Measurements from ENCODE around the gene WARS2. TPM values are rescaled to one million over a fixed set of nuclear protein-coding genes. Genes with fewer than 3 reads are reported as not detected.

The WARS2 gene
- total RNA-seq, 1 experiment from 2014 or later = 18.1 TPM

DNA sequence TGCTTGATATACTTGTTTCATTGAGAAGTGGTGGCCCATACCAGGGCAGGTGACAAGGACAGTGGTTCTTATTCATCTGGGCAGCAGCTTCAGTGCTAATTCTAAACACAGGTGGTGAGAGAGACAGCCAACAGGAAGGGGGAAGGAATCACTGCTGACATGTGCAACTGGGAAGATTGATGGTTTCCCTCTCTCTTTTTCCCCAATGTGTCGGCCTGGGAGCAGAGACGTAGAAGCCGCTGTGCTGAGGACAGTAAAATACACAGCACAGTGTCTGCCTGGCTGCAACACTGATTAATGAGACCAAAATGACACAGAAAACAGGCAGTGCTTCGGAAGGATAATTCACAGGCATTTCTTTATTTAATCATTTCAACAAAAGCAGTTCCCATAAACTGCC, 48.8 kb downstream of the WARS2 start:
- intact Hi-C loops (cut with micrococcal nuclease) = no loop called here
- H3K27me3 ChIP-seq (ENCODE audit: low read length) = no peaks in the 10 kb centered on the region
- H3K4me2 ChIP-seq (ENCODE audit: low read length) = no peak overlapping the region
- no peak overlapping the region for H3K9ac ChIP-seq (ENCODE audit: low read length)
- no peaks in the 10 kb centered on the region for H3F3A ChIP-seq (ENCODE audit: low read length, unreplicated experiment)
- no peak overlapping the region for H2AFZ ChIP-seq (ENCODE audit: low read length)
- no peaks in the 10 kb centered on the region for H3K9me3 ChIP-seq (ENCODE audit: low read length)
- H3K4me1 ChIP-seq (ENCODE audit: insufficient read depth, low read length) = no peaks in the 10 kb centered on the region
- ChIA-PET CTCF (no interaction called here), POLR2A (ENCODE audit: unreplicated experiment) (no interaction called here)
- no peaks in the 10 kb centered on the region for H3K79me2 ChIP-seq (ENCODE audit: low read length)
- no peak overlapping the region for H3K4me3 ChIP-seq (ENCODE audit: low read length)
- no peaks in the 10 kb centered on the region for H3K9me2 ChIP-seq (replicated peaks; ENCODE audit: low read length)
- H4K20me1 ChIP-seq (ENCODE audit: low read length) = no peaks in the 10 kb centered on the region
- TF ChIP-seq EZH2phosphoT487 (IDR thresholded peaks at IDR 0.05; ENCODE audit: borderline replicate concordance, low read length) (no peak), CTCF (conservative IDR thresholded peaks at IDR 0.05; ENCODE audit: low read depth, low read length) (no peak), EZH2 (IDR thresholded peaks at IDR 0.05; ENCODE audit: low read length, unreplicated experiment) (no peak)
- no peaks in the 10 kb centered on the region for H3K36me3 ChIP-seq (ENCODE audit: low read depth, low read length)
- DNase-seq (no peak), ATAC-seq (no peak)
- BruUV-seq (replicated peaks) = no TSS peak
- no peak overlapping the region for H3K27ac ChIP-seq (ENCODE audit: low read length)

DNA sequence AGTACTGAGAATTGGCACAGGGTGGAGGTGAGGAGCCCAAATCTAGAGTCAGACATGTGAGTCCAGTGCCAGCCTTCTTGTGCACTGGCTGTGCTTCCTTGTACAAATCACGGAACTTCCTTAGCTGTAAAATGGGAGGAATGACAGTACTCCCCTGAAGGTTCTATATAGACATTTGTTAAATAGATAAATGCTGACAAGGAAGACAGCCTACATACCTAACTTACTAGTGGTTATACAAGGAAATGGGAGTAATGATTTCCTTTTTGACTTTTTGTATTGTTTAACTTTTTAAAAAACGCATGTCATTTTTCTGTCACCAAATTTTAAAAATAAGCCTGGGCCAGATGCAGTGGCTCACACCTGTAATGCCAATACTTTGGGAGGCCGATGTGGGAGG, 50.2 kb downstream of the WARS2 start:
- ATAC-seq = no peak
- no TSS peak for BruUV-seq (replicated peaks)
- Histone ChIP-seq H2AFZ (ENCODE audit: low read length) (no peak overlapping the region), H3K79me2 (ENCODE audit: low read length) (no peaks in the 10 kb centered on the region), H3K4me2 (ENCODE audit: low read length) (no peak overlapping the region), H3K9ac (ENCODE audit: low read length) (no peak overlapping the region), H3K36me3 (ENCODE audit: low read depth, low read length) (no peaks in the 10 kb centered on the region), H3F3A (ENCODE audit: low read length, unreplicated experiment) (no peaks in the 10 kb centered on the region), H3K4me1 (ENCODE audit: insufficient read depth, low read length) (no peaks in the 10 kb centered on the region), H3K9me3 (ENCODE audit: low read length) (no peaks in the 10 kb centered on the region), H4K20me1 (ENCODE audit: low read length) (no peaks in the 10 kb centered on the region), H3K27ac (ENCODE audit: low read length) (no peak overlapping the region), H3K27me3 (ENCODE audit: low read length) (no peaks in the 10 kb centered on the region), H3K4me3 (ENCODE audit: low read length) (no peak overlapping the region), H3K9me2 (replicated peaks; ENCODE audit: low read length) (no peaks in the 10 kb centered on the region)
- TF ChIP-seq EZH2 (IDR thresholded peaks at IDR 0.05; ENCODE audit: low read length, unreplicated experiment) (no peak), EZH2phosphoT487 (IDR thresholded peaks at IDR 0.05; ENCODE audit: borderline replicate concordance, low read length) (no peak)
- CTCF ChIA-PET = no interaction called here
- intact Hi-C loops (cut with micrococcal nuclease) = no loop called here
- DNase-seq = no peak
- POLR2A ChIA-PET (ENCODE audit: unreplicated experiment) = no interaction called here

- DNase-seq = no peak
- ATAC-seq = no peak
- H3K27me3 ChIP-seq (ENCODE audit: low read length) = no peaks in the 10 kb centered on the region
- ChIA-PET POLR2A (ENCODE audit: unreplicated experiment) (no interaction called here), CTCF (no interaction called here)
- BruUV-seq (replicated peaks) = no TSS peak
- no peaks in the 10 kb centered on the region for H3K79me2 ChIP-seq (ENCODE audit: low read length)
- no peaks in the 10 kb centered on the region for H4K20me1 ChIP-seq (ENCODE audit: low read length)
- TF ChIP-seq EZH2phosphoT487 (IDR thresholded peaks at IDR 0.05; ENCODE audit: borderline replicate concordance, low read length) (no peak), CTCF (conservative IDR thresholded peaks at IDR 0.05; ENCODE audit: low read depth, low read length) (no peak), EZH2 (IDR thresholded peaks at IDR 0.05; ENCODE audit: low read length, unreplicated experiment) (no peak)
- no peak overlapping the region for H3K27ac ChIP-seq (ENCODE audit: low read length)
- no peak overlapping the region for H3K4me2 ChIP-seq (ENCODE audit: low read length)
- no peaks in the 10 kb centered on the region for H3K9me2 ChIP-seq (replicated peaks; ENCODE audit: low read length)
- intact Hi-C loops (cut with micrococcal nuclease) = no loop called here
- no peak overlapping the region for H3K4me3 ChIP-seq (ENCODE audit: low read length)
- no peaks in the 10 kb centered on the region for H3K9me3 ChIP-seq (ENCODE audit: low read length)
- H3K4me1 ChIP-seq (ENCODE audit: insufficient read depth, low read length) = peaks cover under 1% of the 10 kb centered on the region
- no peak overlapping the region for H3K9ac ChIP-seq (ENCODE audit: low read length)
- H3F3A ChIP-seq (ENCODE audit: low read length, unreplicated experiment) = no peaks in the 10 kb centered on the region
- no peak overlapping the region for H2AFZ ChIP-seq (ENCODE audit: low read length)
- H3K36me3 ChIP-seq (ENCODE audit: low read depth, low read length) = no peaks in the 10 kb centered on the region
Observed at GRCh38 chr1:119086830-119087229, 53.6 kb downstream of the WARS2 start.

Measured in PC-3 (cell line).